Esophagus muscularis mucosa (tissue), 4 donors: ENCODE data around the gene BRSK1. TPM values are rescaled to one million over a fixed set of nuclear protein-coding genes. Genes with fewer than 3 reads are reported as not detected.

Experiments used
- DNase-seq: peaks from one replicate; pipeline ENCODE4 v3.0.0-alpha.2; 2017; ENCODE audit errors: extremely low spot score
- H3K27ac ChIP-seq, 4 donors: fragments of 200-600 bp; sonication (generic); replicated peaks in 1 of 4; 1 replicate in 3 of 4; 2 replicates in 1 of 4; pipeline ENCODE4 v1.5.1; 2016 to 2019; ENCODE audit warnings: mild to moderate bottlenecking in 1 of 4
- H3K27me3 ChIP-seq, 4 donors: fragments of 200-600 bp; sonication (generic); one replicate each; pipeline versions ENCODE4 v1.5.1 to v1.6.0; 2016 to 2019
- H3K36me3 ChIP-seq, 4 donors: fragments of 200-600 bp; sonication (generic); one replicate each; pipeline ENCODE4 v1.5.1; 2016 to 2019
- H3K4me1 ChIP-seq, 4 donors: fragments of 200-600 bp; sonication (generic); one replicate each; pipeline ENCODE4 v1.5.1; 2016 to 2019
- H3K4me3 ChIP-seq, 4 donors: fragments of 200-600 bp; sonication (generic); 1 replicate in 2 of 4; 2 replicates in 2 of 4; pipeline ENCODE4 v1.5.1; 2016 to 2019; ENCODE audit warnings: mild to moderate bottlenecking in 4 of 4, moderate library complexity in 1 of 4
- H3K9me3 ChIP-seq, 4 donors: fragments of 200-600 bp; sonication (generic); 1 replicate in 3 of 4; 2 replicates in 1 of 4; pipeline ENCODE4 v1.5.1; 2016 to 2019
- EP300 ChIP-seq: sonication (generic); formaldehyde crosslinking; IDR thresholded peaks from one replicate; pipeline ENCODE4 v1.6.1; 2017; ENCODE audit warnings: antibody characterized with exemption
- POLR2A ChIP-seq: fragments of 450-650 bp; IDR thresholded peaks from one replicate; pipeline ENCODE4 v1.6.1; 2017; ENCODE audit warnings: antibody characterized with exemption, moderate library complexity, mild to moderate bottlenecking, low read depth
- POLR2AphosphoS5 ChIP-seq, 2 donors: sonication (generic); formaldehyde crosslinking; IDR thresholded peaks; one replicate each; pipeline ENCODE4 v1.6.1; 2017; ENCODE audit warnings: antibody characterized with exemption in 2 of 2
- WGBS: methylation state at CpG from one replicate; pipeline ENCODE4 v1.1.5; 2018; 5-methylcytosine and 5-hydroxymethylcytosine counted together
- intact Hi-C: fragments of 100-400 bp; cut with DNase I; formaldehyde crosslinking; loops from one replicate; pipeline ENCODE4 v1.15.1; 2023
- total RNA-seq, 4 donors: library from RNA; depleted of rRNA; stranded (reverse); fragments of >200 nt; gene quantifications; one replicate each; pipeline versions ENCODE4 v1.1.0 to v1.2.1, GENCODE V29; 2016
- TF ChIP-seq, protein P1 (sequence below), 3 experiments: fragments of 200-600 bp in 2 of 3; fragments of 450-650 bp in 1 of 3; sonication (generic) in 2 of 3; IDR thresholded peaks; one replicate each; pipeline ENCODE4 v1.5.1; 2017 to 2019; ENCODE audit warnings: antibody characterized with exemption in 3 of 3, mild to moderate bottlenecking in 2 of 3, moderate library complexity in 1 of 3

BRSK1 gene
- total RNA-seq, 4 donors from 2014 or later, result 3.3 to 16.9 (median 6.7) TPM

DNA sequence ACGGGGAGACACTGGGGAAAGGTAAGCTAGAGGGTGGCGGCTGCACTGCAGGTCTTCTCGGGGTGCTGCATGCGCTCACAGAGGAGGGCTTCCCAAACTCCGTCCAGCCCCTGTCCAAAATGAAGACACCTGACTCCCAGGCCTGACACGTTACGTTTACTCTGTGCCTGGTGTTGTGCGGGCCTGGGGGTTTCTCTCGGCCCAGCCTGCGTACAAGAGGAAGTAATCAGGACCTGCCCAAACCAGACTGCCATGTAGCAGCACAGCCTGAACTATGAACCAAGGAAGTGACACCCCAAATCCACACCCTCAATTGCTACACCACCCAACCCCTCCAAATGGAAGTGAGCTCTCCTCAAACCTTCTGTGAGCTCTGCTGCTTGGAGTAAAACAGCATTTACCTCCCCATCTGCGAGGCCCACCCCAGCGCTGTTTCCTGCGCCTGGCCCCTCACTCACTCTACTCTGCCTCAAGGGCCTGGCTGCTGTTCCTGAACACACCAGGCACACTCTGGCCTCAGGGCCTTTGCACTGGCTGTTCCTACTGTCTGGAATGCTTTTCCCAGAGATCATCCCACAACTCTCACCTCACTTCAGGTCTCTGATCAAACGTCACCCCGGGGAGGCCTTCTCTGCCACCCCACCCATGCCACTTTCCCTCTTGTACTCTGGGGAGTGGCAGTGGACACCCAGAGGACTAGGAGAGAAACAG lies 6.9 kb upstream of the BRSK1 start:
- Histone ChIP-seq H3K27me3 (no peaks in the 10 kb centered on the region), H3K27ac (no peak overlapping the region), H3K9me3 (no peaks in the 10 kb centered on the region), H3K4me3 (no peak overlapping the region), H3K36me3 (peaks cover 23 to 67% (median 50%) of the 10 kb centered on the region in 4 donors), H3K4me1 (peaks cover 8 to 31% (median 25%) of the 10 kb centered on the region in 4 donors)
- DNase-seq, result no peak
- no peak for TF ChIP-seq EP300
- TF ChIP-seq, protein P1, sequence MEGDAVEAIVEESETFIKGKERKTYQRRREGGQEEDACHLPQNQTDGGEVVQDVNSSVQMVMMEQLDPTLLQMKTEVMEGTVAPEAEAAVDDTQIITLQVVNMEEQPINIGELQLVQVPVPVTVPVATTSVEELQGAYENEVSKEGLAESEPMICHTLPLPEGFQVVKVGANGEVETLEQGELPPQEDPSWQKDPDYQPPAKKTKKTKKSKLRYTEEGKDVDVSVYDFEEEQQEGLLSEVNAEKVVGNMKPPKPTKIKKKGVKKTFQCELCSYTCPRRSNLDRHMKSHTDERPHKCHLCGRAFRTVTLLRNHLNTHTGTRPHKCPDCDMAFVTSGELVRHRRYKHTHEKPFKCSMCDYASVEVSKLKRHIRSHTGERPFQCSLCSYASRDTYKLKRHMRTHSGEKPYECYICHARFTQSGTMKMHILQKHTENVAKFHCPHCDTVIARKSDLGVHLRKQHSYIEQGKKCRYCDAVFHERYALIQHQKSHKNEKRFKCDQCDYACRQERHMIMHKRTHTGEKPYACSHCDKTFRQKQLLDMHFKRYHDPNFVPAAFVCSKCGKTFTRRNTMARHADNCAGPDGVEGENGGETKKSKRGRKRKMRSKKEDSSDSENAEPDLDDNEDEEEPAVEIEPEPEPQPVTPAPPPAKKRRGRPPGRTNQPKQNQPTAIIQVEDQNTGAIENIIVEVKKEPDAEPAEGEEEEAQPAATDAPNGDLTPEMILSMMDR (IDR thresholded peaks at IDR 0.05), result no peak
- no peak for TF ChIP-seq POLR2A
- no peak for TF ChIP-seq POLR2AphosphoS5 (IDR thresholded peaks at IDR 0.05)
- WGBS, result 81% methylated on average over 15 of the region's 15 CpGs
- intact Hi-C loops, result no loop called here

DNA sequence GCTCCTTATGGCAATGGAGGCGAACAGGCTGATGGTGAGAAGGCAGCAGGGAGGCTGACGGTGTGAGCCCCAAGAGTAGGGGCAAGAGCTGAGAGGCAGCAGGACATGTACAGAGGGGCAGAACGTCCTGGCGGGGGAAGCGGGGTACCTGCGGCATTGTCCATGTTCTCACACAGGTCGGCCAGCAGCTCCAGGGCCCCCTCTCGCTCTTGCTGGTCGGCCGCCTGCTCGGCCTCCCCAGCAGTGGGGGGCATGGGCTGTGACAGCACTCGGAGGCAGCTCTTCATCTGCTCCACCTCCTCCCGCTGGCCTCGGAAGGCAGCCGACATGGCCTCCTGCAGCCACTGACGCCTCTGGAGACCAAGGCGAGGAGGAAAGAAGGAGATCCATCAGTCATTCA lies 6.3 kb upstream of the BRSK1 start:
- Histone ChIP-seq H3K4me1 (peaks cover 8 to 31% (median 25%) of the 10 kb centered on the region in 4 donors), H3K27ac (no peak overlapping the region), H3K4me3 (no peak overlapping the region), H3K9me3 (no peaks in the 10 kb centered on the region), H3K27me3 (no peaks in the 10 kb centered on the region), H3K36me3 (peaks cover 23 to 61% (median 44%) of the 10 kb centered on the region in 4 donors)
- 93% methylated on average over 14 of the region's 17 CpGs for WGBS
- DNase-seq, result no peak
- TF ChIP-seq POLR2AphosphoS5 (IDR thresholded peaks at IDR 0.05), result no peak
- no peak for TF ChIP-seq POLR2A
- TF ChIP-seq, protein P1 (IDR thresholded peaks at IDR 0.05), result no peak
- TF ChIP-seq EP300, result no peak
- intact Hi-C loops, result no loop called here

DNA sequence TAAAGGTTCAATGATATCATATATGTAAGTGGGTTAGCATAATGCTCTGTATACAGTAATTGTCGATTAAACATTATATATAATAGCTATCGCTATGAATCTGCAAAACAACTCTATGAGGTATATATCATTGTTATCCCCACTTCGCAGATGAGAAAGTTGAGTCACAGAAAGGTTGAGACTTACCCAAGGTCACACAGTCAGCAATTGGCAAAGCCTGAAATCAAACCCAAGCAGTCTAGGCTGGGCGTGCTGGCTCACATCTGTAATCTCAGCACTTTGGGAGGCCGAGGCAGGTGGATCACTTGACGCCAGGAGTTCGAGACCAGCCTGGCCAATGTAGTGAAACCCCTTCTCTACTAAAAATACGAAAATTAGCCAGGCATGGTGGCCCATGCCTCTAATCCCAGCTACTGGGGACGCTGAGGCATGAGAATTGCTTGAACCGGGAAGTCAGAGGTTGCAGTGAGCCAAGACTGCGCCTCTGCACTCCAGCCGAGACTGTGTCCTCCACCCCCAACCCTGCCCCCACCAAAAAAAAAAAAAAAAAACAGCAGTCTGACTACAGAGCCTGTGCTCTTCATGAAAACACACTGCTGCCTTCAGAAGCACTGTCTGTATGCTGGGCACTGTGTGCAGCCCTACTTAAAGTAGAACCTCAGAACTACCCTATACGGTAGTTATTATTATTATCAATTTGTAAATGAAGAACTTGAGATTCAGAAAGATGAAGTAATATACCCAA lies 5.2 kb upstream of the BRSK1 start:
- H3K36me3 ChIP-seq, result peaks cover 19 to 50% (median 33%) of the 10 kb centered on the region in 4 donors
- WGBS, result 83% methylated on average over 13 of the region's 13 CpGs
- no peak overlapping the region for H3K27ac ChIP-seq
- intact Hi-C loops, result loop anchor here (2.0 kb wide), 1 partner anchor 14 kb away; no protein-coding TSS in a partner anchor
- no peak for DNase-seq
- no peaks in the 10 kb centered on the region for H3K27me3 ChIP-seq
- TF ChIP-seq POLR2AphosphoS5 (IDR thresholded peaks at IDR 0.05) (no peak), EP300 (no peak), POLR2A (no peak)
- TF ChIP-seq, protein P1 (IDR thresholded peaks at IDR 0.05), result no peak
- peaks cover 8 to 36% (median 29%) of the 10 kb centered on the region in 4 donors for H3K4me1 ChIP-seq
- no peak overlapping the region for H3K4me3 ChIP-seq
- H3K9me3 ChIP-seq, result no peaks in the 10 kb centered on the region

DNA sequence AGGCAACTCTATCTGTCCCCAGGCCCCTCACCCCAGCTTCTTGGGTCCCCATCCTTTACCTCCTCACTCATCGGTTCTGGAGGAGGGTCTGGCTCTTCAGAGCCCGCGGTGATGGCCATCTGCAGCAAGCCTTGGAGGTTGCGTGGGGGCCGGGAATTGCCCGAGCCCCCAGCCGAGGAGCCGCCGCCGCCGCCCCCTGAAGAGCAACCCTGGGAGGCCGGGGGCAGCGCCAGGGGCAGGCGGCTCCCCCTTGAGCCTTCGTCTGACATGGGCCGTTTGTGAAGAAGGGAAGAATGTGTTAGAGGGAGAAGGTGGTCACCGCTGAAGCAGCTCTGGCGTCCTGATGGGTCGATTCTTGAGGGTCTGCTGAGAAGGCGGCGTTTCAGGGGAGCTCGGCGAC lies 4.5 kb upstream of the BRSK1 start:
- peaks cover 0 to 6% (median 0%) of the 10 kb centered on the region in 4 donors for H3K27me3 ChIP-seq
- TF ChIP-seq EP300 (no peak), POLR2A (no peak), POLR2AphosphoS5 (IDR thresholded peaks at IDR 0.05) (no peak)
- TF ChIP-seq, protein P1 (IDR thresholded peaks at IDR 0.05), result no peak
- no peak for DNase-seq
- H3K9me3 ChIP-seq, result no peaks in the 10 kb centered on the region
- peaks cover 12 to 42% (median 26%) of the 10 kb centered on the region in 4 donors for H3K36me3 ChIP-seq
- intact Hi-C loops, result loop anchor here (2.0 kb wide), 1 partner anchor 15 kb away; no protein-coding TSS in a partner anchor
- H3K27ac ChIP-seq, result peak overlapping the region; percentile 77 to 87 (median 80)
- H3K4me3 ChIP-seq, result peak overlapping the region; percentile 71 to 83 (median 77)
- WGBS, result 8% methylated on average over 23 of the region's 23 CpGs
- peaks cover 8 to 44% (median 37%) of the 10 kb centered on the region in 4 donors for H3K4me1 ChIP-seq
